ENCODE data around the gene TRHDE.
"Not testable (repeated sequence)": the region's sequence is repeated elsewhere in the genome, so short reads cannot be mapped to it uniquely, and the experiment has no call there.

TRHDE gene

GRCh38 chr12:72692338-72692737 lies 420.2 kb downstream of the TRHDE start:
- Histone ChIP-seq H3K4me1 (ENCODE audit: control insufficient read depth in 1 of 2, insufficient read depth in 2 of 2, low read length in 2 of 2) (no peaks in the 10 kb centered on the region), H3K9me3 (ENCODE audit: control insufficient read depth in 1 of 2, low read length in 2 of 2) (no peaks in the 10 kb centered on the region), H3K4me3 (ENCODE audit: low read depth in 1 of 2, low read length in 2 of 2) (no peak overlapping the region), H3K27me3 (ENCODE audit: low read depth, low read length) (no peaks in the 10 kb centered on the region), H3K27ac (ENCODE audit: low read length) (no peak overlapping the region), H3K36me3 (ENCODE audit: control insufficient read depth in 1 of 2, insufficient read depth in 2 of 2, low read length in 2 of 2) (no peaks in the 10 kb centered on the region)

DNA sequence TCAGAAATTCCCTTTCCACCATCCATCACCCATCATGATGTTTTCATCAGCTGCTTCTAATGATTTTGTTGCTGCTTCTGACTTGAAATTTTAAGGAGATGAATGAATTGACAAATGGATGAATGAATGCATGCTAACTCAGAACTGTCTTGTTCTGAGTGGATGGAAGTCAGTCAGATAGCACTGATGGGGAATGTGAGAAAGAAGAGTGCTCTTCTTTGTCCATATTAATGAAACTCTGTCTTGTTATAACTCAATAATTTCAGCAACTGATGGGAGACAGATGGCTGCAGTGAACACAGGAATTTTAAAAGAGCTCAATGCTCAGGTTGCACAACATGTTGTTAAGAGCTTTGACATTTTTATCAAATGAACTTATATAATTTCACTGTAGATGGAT lies 422.0 kb downstream of the TRHDE start:
- no peaks in the 10 kb centered on the region for H3K9me3 ChIP-seq (ENCODE audit: control insufficient read depth in 1 of 2, low read length in 2 of 2)
- no peaks in the 10 kb centered on the region for H3K36me3 ChIP-seq (ENCODE audit: control insufficient read depth in 1 of 2, insufficient read depth in 2 of 2, low read length in 2 of 2)
- no peak overlapping the region for H3K27ac ChIP-seq (ENCODE audit: low read length)
- H3K4me1 ChIP-seq (ENCODE audit: control insufficient read depth in 1 of 2, insufficient read depth in 2 of 2, low read length in 2 of 2), result no peaks in the 10 kb centered on the region
- H3K27me3 ChIP-seq (ENCODE audit: low read depth, low read length), result no peaks in the 10 kb centered on the region
- no peak overlapping the region for H3K4me3 ChIP-seq (ENCODE audit: low read depth in 1 of 2, low read length in 2 of 2)

GRCh38 chr12:72699362-72699761 lies 427.2 kb downstream of the TRHDE start:
- Histone ChIP-seq H3K4me1 (ENCODE audit: control insufficient read depth in 1 of 2, insufficient read depth in 2 of 2, low read length in 2 of 2) (no peaks in the 10 kb centered on the region), H3K36me3 (ENCODE audit: control insufficient read depth in 1 of 2, insufficient read depth in 2 of 2, low read length in 2 of 2) (no peaks in the 10 kb centered on the region), H3K27me3 (ENCODE audit: low read depth, low read length) (no peaks in the 10 kb centered on the region), H3K27ac (ENCODE audit: low read length) (no peak overlapping the region), H3K9me3 (ENCODE audit: control insufficient read depth in 1 of 2, low read length in 2 of 2) (no peaks in the 10 kb centered on the region), H3K4me3 (ENCODE audit: low read depth in 1 of 2, low read length in 2 of 2) (no peak overlapping the region)

- not testable (repeated sequence) for H3K36me3 ChIP-seq (ENCODE audit: control insufficient read depth in 1 of 2, insufficient read depth in 2 of 2, low read length in 2 of 2); H3K4me3 ChIP-seq (ENCODE audit: low read depth in 1 of 2, low read length in 2 of 2); H3K4me1 ChIP-seq (ENCODE audit: control insufficient read depth in 1 of 2, insufficient read depth in 2 of 2, low read length in 2 of 2); H3K27me3 ChIP-seq (ENCODE audit: low read depth, low read length); H3K9me3 ChIP-seq (ENCODE audit: control insufficient read depth in 1 of 2, low read length in 2 of 2); H3K27ac ChIP-seq (ENCODE audit: low read length)
Observed at GRCh38 chr12:72712025-72712424, 439.9 kb downstream of the TRHDE start.

DNA sequence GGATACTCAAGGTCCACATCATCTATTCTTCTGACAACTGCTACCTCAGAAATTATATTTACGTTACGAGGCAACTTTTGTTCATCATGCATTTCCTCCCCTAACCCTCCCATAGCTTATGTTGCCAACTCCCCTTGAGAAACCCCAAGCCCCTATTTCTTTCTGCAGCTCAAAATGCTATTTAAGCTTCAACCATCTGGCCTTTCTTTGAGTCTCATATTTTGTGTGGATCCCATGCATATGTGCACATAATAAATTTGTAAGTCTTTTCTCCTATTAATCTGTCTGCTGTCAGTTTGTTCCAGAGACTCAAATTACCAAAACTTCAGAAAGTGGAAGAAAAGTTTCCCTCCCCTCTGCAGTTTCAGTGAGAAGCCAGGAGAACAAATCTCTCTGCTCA lies 444.1 kb downstream of the TRHDE start:
- H3K9me3 ChIP-seq (ENCODE audit: control insufficient read depth in 1 of 2, low read length in 2 of 2), result no peaks in the 10 kb centered on the region
- no peak overlapping the region for H3K27ac ChIP-seq (ENCODE audit: low read length)
- H3K4me3 ChIP-seq (ENCODE audit: low read depth in 1 of 2, low read length in 2 of 2), result no peak overlapping the region
- H3K27me3 ChIP-seq (ENCODE audit: low read depth, low read length), result no peaks in the 10 kb centered on the region
- no peaks in the 10 kb centered on the region for H3K36me3 ChIP-seq (ENCODE audit: control insufficient read depth in 1 of 2, insufficient read depth in 2 of 2, low read length in 2 of 2)
- H3K4me1 ChIP-seq (ENCODE audit: control insufficient read depth in 1 of 2, insufficient read depth in 2 of 2, low read length in 2 of 2), result no peaks in the 10 kb centered on the region

- Histone ChIP-seq H3K36me3 (ENCODE audit: control insufficient read depth in 1 of 2, insufficient read depth in 2 of 2, low read length in 2 of 2) (no peaks in the 10 kb centered on the region), H3K9me3 (ENCODE audit: control insufficient read depth in 1 of 2, low read length in 2 of 2) (no peaks in the 10 kb centered on the region), H3K4me3 (ENCODE audit: low read depth in 1 of 2, low read length in 2 of 2) (no peak overlapping the region), H3K27me3 (ENCODE audit: low read depth, low read length) (no peaks in the 10 kb centered on the region), H3K4me1 (ENCODE audit: control insufficient read depth in 1 of 2, insufficient read depth in 2 of 2, low read length in 2 of 2) (no peaks in the 10 kb centered on the region), H3K27ac (ENCODE audit: low read length) (no peak overlapping the region)
Observed at GRCh38 chr12:72717036-72717435, 444.9 kb downstream of the TRHDE start.
